ENCODE results near the gene PASD1. TPM values are rescaled to one million over a fixed set of nuclear protein-coding genes. Genes with fewer than 3 reads are reported as not detected.

PASD1 gene
- total and polyA plus RNA-seq, 11 donors = 0.06 TPM; not detected in 10

DNA sequence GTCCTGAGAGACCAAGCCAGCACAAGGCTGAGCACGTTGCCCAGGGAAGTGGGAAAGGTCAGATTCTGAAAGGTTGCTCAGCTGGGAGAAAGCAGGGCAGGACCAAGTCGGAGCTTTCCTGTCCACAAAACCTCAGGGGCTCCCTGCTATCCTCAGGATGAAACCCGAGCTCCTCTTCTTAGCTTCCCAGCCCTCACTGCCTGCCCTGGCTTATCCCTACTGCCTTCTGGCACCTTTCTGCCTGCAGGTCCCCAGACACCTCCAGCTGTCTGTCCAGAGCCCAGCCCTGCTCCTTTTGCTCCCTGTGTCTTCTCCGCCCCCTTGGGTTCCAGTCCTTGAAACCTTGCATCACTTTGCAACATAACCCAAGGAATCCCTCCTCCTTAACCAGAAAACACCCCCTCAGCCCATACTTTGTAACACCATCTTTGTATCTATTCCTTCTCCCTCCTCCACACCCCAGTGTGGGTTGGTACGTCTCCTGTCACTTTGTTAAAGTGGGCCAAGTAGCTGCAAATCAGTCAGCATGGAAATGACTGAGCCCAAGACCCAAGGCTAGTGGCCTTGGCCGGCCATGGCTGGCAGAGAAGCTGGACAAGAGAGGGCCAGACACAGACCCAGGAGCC, 111.8 kb downstream of the PASD1 start:
- Histone ChIP-seq H3K27ac (no peak overlapping the region), H3K9me3 (no peaks in the 10 kb centered on the region)

DNA sequence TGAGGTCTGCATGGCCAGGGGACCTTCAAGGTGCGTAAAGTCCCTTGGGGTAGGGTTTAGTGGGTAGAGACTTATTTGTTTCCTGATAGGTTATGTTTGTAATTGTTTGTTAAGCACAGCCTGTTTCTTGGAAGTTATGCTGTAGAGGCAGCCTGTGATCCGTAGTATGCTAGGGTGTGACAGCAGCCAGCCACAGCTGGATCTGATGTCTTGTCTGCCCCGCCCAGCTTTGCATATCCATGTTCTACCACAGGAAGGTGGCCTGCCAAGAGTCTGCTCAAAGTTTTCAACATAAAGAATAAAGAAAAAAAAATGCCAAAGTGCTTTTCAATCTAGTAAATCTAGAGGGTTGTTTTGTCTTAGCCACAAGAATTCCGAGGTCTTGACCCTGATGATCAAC, 112.7 kb downstream of the PASD1 start:
- H3K4me1 ChIP-seq = no peaks in the 10 kb centered on the region
- no peak for TF ChIP-seq POLR2A (IDR thresholded peaks at IDR 0.05)
- H3K9me3 ChIP-seq = no peaks in the 10 kb centered on the region
- 59 to 94% (median 64%) methylated on average over 4 of the region's 4 CpGs for WGBS, 4 donors
- no peak for DNase-seq
- H3K4me3 ChIP-seq = no peak overlapping the region
- no peak for ATAC-seq
- no peak overlapping the region for H3K27ac ChIP-seq
- H3K36me3 ChIP-seq = no peaks in the 10 kb centered on the region
- peaks cover 0 to 7% (median 0%) of the 10 kb centered on the region in 9 donors for H3K27me3 ChIP-seq
- intact Hi-C loops (cut with DNase I) = loop anchor here in 1 of 10 donors (10.0 kb wide), 1 partner anchor 171 kb away; no protein-coding TSS in a partner anchor

More for the DNA sequence above, 111.8 kb downstream of the PASD1 start:
- Histone ChIP-seq H3K36me3 (no peaks in the 10 kb centered on the region), H3K4me1 (no peaks in the 10 kb centered on the region), H3K27me3 (peaks cover 0 to 9% (median 0%) of the 10 kb centered on the region in 9 donors), H3K4me3 (no peak overlapping the region)
- DNase-seq = no peak
- no peak for ATAC-seq
- intact Hi-C loops (cut with DNase I) = loop anchor here in 1 of 10 donors (10.0 kb wide), 1 partner anchor 170 kb away; no protein-coding TSS in a partner anchor
- TF ChIP-seq, protein P1, sequence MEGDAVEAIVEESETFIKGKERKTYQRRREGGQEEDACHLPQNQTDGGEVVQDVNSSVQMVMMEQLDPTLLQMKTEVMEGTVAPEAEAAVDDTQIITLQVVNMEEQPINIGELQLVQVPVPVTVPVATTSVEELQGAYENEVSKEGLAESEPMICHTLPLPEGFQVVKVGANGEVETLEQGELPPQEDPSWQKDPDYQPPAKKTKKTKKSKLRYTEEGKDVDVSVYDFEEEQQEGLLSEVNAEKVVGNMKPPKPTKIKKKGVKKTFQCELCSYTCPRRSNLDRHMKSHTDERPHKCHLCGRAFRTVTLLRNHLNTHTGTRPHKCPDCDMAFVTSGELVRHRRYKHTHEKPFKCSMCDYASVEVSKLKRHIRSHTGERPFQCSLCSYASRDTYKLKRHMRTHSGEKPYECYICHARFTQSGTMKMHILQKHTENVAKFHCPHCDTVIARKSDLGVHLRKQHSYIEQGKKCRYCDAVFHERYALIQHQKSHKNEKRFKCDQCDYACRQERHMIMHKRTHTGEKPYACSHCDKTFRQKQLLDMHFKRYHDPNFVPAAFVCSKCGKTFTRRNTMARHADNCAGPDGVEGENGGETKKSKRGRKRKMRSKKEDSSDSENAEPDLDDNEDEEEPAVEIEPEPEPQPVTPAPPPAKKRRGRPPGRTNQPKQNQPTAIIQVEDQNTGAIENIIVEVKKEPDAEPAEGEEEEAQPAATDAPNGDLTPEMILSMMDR (IDR thresholded peaks at IDR 0.05) = no peak
- TF ChIP-seq POLR2A (IDR thresholded peaks at IDR 0.05) = no peak
- 59 to 81% (median 70%) methylated on average over 6 of the region's 6 CpGs for WGBS, 4 donors

DNA sequence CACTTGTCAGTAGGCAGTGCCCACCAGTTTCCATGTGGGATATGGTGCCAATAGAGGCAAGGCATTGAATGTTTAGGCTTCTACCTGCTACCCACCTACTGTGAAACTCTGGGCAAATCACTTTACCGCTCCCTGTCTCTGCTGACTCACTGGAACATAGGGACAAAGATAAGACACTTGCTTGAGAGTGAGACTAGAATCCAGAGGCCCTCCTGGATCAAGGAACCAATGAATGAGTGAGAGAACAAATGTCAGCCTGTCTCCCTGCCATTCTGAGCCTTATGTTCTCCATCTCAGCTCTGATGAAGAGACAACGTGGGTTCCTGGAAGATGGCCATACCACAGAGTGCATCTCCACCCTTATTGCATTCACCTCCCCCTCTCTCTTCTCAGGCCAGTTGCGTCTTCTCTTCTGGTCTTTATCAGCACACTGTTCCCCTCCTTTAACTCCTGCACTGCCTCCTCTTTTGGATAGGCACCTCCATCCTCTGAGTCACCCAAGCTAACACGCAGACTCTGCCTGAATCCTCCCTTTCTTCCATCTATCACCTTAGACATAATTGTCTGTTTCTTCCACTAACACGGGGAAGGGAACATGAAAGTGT, 116.4 kb downstream of the PASD1 start:
- Histone ChIP-seq H3K27me3 (peaks cover 0 to 21% (median 0%) of the 10 kb centered on the region in 9 donors), H3K4me1 (no peaks in the 10 kb centered on the region), H3K4me3 (no peak overlapping the region), H3K36me3 (no peaks in the 10 kb centered on the region), H3K27ac (no peak overlapping the region), H3K9me3 (no peaks in the 10 kb centered on the region)
- WGBS, 4 donors = 60 to 82% (median 70%) methylated on average over 5 of the region's 5 CpGs
- intact Hi-C loops (cut with DNase I) = loop anchor here (2.0 to 10.0 kb wide), 5 partner anchors 175 to 529 kb away; no protein-coding TSS in a partner anchor
- TF ChIP-seq POLR2A (IDR thresholded peaks at IDR 0.05) = no peak
- TF ChIP-seq, protein P1 (IDR thresholded peaks at IDR 0.05) = no peak
- DNase-seq (no peak), ATAC-seq (no peak)

DNA sequence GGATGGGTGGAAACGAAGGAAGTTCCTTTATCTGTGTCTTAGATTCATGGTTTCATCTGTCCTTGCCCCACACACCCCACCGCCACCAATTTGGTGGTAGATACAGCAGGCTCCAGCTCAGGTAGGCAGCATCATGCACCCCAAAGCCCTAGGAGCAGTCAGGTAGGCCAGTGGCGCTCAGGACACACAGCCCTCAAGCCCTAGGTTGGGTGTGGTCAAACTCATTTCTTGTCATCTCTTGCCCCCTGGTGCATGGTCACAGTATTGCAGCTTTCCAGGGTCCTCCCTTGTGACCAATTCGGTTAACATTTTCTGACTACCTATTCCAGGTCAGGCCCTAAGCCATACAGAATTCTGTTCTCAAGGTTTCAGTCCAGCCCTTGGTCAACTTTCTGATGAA, 117.3 kb downstream of the PASD1 start:
- intact Hi-C loops (cut with DNase I) = loop anchor here in 9 of 10 donors (2.0 to 10.0 kb wide), 5 partner anchors 176 to 530 kb away; no protein-coding TSS in a partner anchor
- Histone ChIP-seq H3K4me1 (no peaks in the 10 kb centered on the region), H3K36me3 (no peaks in the 10 kb centered on the region), H3K9me3 (no peaks in the 10 kb centered on the region), H3K27ac (no peak overlapping the region), H3K27me3 (peaks cover 0 to 21% (median 0%) of the 10 kb centered on the region in 9 donors), H3K4me3 (no peak overlapping the region)
- TF ChIP-seq POLR2A (IDR thresholded peaks at IDR 0.05) = no peak
- TF ChIP-seq, protein P1 (IDR thresholded peaks at IDR 0.05) = peak; percentile 39 to 63 (median 52)
- 41 to 67% (median 47%) methylated on average over 3 to 4 of the region's 4 CpGs for WGBS, 4 donors
- DNase-seq = peak in 1 of 5 donors; percentile 25
- peak; percentile 37 to 69 (median 58) for ATAC-seq
